HEK293 (cell line): ENCODE measurements around the gene LGALS16.
"Not testable (repeated sequence)": the region's sequence is repeated elsewhere in the genome, so short reads cannot be mapped to it uniquely, and the experiment has no call there.

Source experiments
- CTCF ChIA-PET: fragments of 350-600 bp; formaldehyde crosslinking; extraction: SDS; loops from one replicate; lab custom pipeline; 2021; ENCODE audit warnings: antibody characterized with exemption; lab: Yijun Ruan, JAX
- POLR2A ChIA-PET: fragments of 300-600 bp; formaldehyde crosslinking; extraction: SDS; loops from one replicate; lab custom pipeline; 2020; ENCODE audit warnings: antibody characterized with exemption, inconsistent platforms; lab: Yijun Ruan, JAX
- H3K27ac ChIP-seq: fragments of 200-500 bp; sonication (Bioruptor generic); 2 replicates; pipeline ENCODE4 v1.5.1; 2014; ENCODE audit warnings: low read depth, low read length, control low read depth, inconsistent platforms; ENCODE audit errors: extremely low read depth
- H3K36me3 ChIP-seq, 2 experiments: fragments of 200-500 bp in 1 of 2; sonication (Bioruptor generic) in 1 of 2; 1 replicate in 1 of 2; 2 replicates in 1 of 2; pipeline ENCODE4 v1.5.1; 2014 to 2017; ENCODE audit warnings: inconsistent platforms in 2 of 2, low read length in 2 of 2; ENCODE audit not compliant: control insufficient read depth in 2 of 2, insufficient read depth in 1 of 2
- H3K4me1 ChIP-seq: fragments of 200-500 bp; sonication (Bioruptor generic); 2 replicates; pipeline ENCODE4 v1.5.1; 2014; ENCODE audit warnings: mild to moderate bottlenecking, low read length, inconsistent platforms; ENCODE audit not compliant: control insufficient read depth, insufficient read depth
- H3K4me3 ChIP-seq: 2 replicates; pipeline ENCODE4 v1.5.1; 2011; ENCODE audit warnings: low read depth, mild to moderate bottlenecking, control low read depth, low read length, moderate library complexity
- H3K9me3 ChIP-seq: fragments of 200-500 bp; sonication (Bioruptor generic); 2 replicates; pipeline ENCODE4 v1.5.1; 2014; ENCODE audit warnings: low read depth, low read length, inconsistent platforms; ENCODE audit not compliant: control insufficient read depth, insufficient read depth
- GLI4 ChIP-seq: fragments of 450-650 bp; formaldehyde crosslinking; IDR thresholded peaks from 2 replicates; pipeline ENCODE4 v1.5.1; 2016; ENCODE audit warnings: missing biosample characterization, missing genetic modification characterization
- KLF1 ChIP-seq: fragments of 450-650 bp; formaldehyde crosslinking; IDR thresholded peaks from 2 replicates; pipeline ENCODE4 v1.5.1; 2016; ENCODE audit warnings: missing biosample characterization, missing genetic modification characterization
- OSR2 ChIP-seq: fragments of 450-650 bp; formaldehyde crosslinking; IDR thresholded peaks from 2 replicates; pipeline ENCODE4 v1.5.1; 2016; ENCODE audit warnings: missing biosample characterization, missing genetic modification characterization
- PRDM1 ChIP-seq: fragments of 450-650 bp; formaldehyde crosslinking; IDR thresholded peaks from 2 replicates; pipeline ENCODE4; 2016; ENCODE audit warnings: missing biosample characterization, missing genetic modification characterization
- PRDM2 ChIP-seq: fragments of 450-650 bp; formaldehyde crosslinking; IDR thresholded peaks from 2 replicates; pipeline ENCODE4 v1.5.1; 2016; ENCODE audit warnings: missing biosample characterization, missing genetic modification characterization, borderline replicate concordance
- PRDM6 ChIP-seq: fragments of 450-650 bp; formaldehyde crosslinking; IDR thresholded peaks from 2 replicates; pipeline ENCODE4 v1.5.1; 2017; ENCODE audit warnings: missing biosample characterization, missing genetic modification characterization
- ZBTB48 ChIP-seq: fragments of 450-650 bp; formaldehyde crosslinking; IDR thresholded peaks from 2 replicates; pipeline ENCODE4 v1.5.1; 2016; ENCODE audit warnings: missing biosample characterization, missing genetic modification characterization
- ZFHX2 ChIP-seq: fragments of 450-650 bp; formaldehyde crosslinking; conservative IDR thresholded peaks from 2 replicates; pipeline ENCODE4 v1.5.1; 2016; ENCODE audit warnings: missing biosample characterization, missing genetic modification characterization
- ZFP69B ChIP-seq: fragments of 450-650 bp; formaldehyde crosslinking; IDR thresholded peaks from 2 replicates; pipeline ENCODE4 v1.5.1; 2016; ENCODE audit warnings: missing biosample characterization, missing genetic modification characterization
- ZNF133 ChIP-seq: fragments of 450-650 bp; formaldehyde crosslinking; IDR thresholded peaks from 2 replicates; pipeline ENCODE4 v1.5.1; 2016; ENCODE audit warnings: missing biosample characterization, missing genetic modification characterization
- ZNF155 ChIP-seq: fragments of 450-650 bp; formaldehyde crosslinking; IDR thresholded peaks from 2 replicates; pipeline ENCODE4 v1.5.1; 2016; ENCODE audit warnings: missing biosample characterization, missing genetic modification characterization
- ZNF157 ChIP-seq: fragments of 450-650 bp; formaldehyde crosslinking; IDR thresholded peaks from 2 replicates; pipeline ENCODE4 v1.5.1; 2016; ENCODE audit warnings: missing biosample characterization, missing genetic modification characterization
- ZNF16 ChIP-seq: fragments of 450-650 bp; formaldehyde crosslinking; IDR thresholded peaks from 2 replicates; pipeline ENCODE4 v1.5.1; 2016; ENCODE audit warnings: low read depth, missing biosample characterization, missing genetic modification characterization
- ZNF175 ChIP-seq: fragments of 450-650 bp; formaldehyde crosslinking; IDR thresholded peaks from 2 replicates; pipeline ENCODE4 v1.5.1; 2016; ENCODE audit warnings: missing biosample characterization, missing genetic modification characterization
- ZNF2 ChIP-seq: fragments of 450-650 bp; formaldehyde crosslinking; IDR thresholded peaks from 2 replicates; pipeline ENCODE4 v1.5.1; 2016; ENCODE audit warnings: missing biosample characterization, missing genetic modification characterization
- ZNF311 ChIP-seq: fragments of 450-650 bp; formaldehyde crosslinking; IDR thresholded peaks from 2 replicates; pipeline ENCODE4 v1.5.1; 2017; ENCODE audit warnings: missing biosample characterization, missing genetic modification characterization, borderline replicate concordance
- ZNF366 ChIP-seq: fragments of 450-650 bp; formaldehyde crosslinking; conservative IDR thresholded peaks from 2 replicates; pipeline ENCODE4 v1.5.1; 2016; ENCODE audit warnings: missing biosample characterization, missing genetic modification characterization
- ZNF658 ChIP-seq: fragments of 450-650 bp; formaldehyde crosslinking; IDR thresholded peaks from 2 replicates; pipeline ENCODE4; 2016; ENCODE audit warnings: missing biosample characterization, missing genetic modification characterization
- ZNF701 ChIP-seq: fragments of 450-650 bp; formaldehyde crosslinking; IDR thresholded peaks from 2 replicates; pipeline ENCODE4 v1.5.1; 2016; ENCODE audit warnings: missing biosample characterization, missing genetic modification characterization
- ZNF792 ChIP-seq: fragments of 450-650 bp; formaldehyde crosslinking; IDR thresholded peaks from 2 replicates; pipeline ENCODE4 v1.5.1; 2016; ENCODE audit warnings: missing biosample characterization, missing genetic modification characterization
- TF ChIP-seq, protein P1 (sequence below): fragments of 450-650 bp; formaldehyde crosslinking; IDR thresholded peaks from 2 replicates; pipeline ENCODE4 v1.5.1; 2016; ENCODE audit warnings: missing biosample characterization, missing genetic modification characterization
- TF ChIP-seq, protein P2 (sequence below): fragments of 450-650 bp; formaldehyde crosslinking; IDR thresholded peaks from 2 replicates; pipeline ENCODE4 v1.5.1; 2016; ENCODE audit warnings: missing biosample characterization, missing genetic modification characterization

Gene LGALS16

GRCh38 chr19:39623946-39624345, 31.8 kb upstream of the LGALS16 start (continued):
- TF ChIP-seq PRDM2 (tag by site-specific recombination) (no peak), ZNF701 (tag by site-specific recombination) (no peak), ZNF175 (no peak), KLF1 (tag by site-specific recombination) (no peak), ZNF792 (tag by site-specific recombination) (no peak)

DNA sequence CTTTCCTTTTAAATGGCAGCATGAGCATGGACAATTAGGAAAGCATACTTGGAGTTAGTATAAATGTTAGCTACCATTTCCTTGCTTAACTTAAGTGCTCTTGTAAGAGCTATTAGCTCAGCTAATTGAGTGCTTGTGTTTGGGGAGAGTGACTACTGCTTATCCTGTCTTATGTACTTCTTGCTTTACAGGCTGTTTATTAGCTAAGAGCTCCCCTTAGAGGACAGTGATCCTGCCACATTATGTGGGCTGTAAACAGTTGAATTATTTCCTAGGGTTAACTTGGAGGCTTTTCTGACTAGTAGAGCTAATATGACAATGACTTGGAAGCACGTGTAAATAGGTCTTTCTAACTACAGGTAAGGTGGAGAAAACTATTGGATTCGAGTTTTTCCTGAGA, 28.1 kb upstream of the LGALS16 start:
- CTCF ChIA-PET = interaction anchor here (0.8 to 1.4 kb wide), 6 partner anchors 37 to 85 kb away, joined by 3 to 8 read pairs (median 5); no protein-coding TSS in a partner anchor
- POLR2A ChIA-PET = interaction anchor here (0.8 kb wide), 1 partner anchor 195 kb away, joined by 3 read pairs; no protein-coding TSS in a partner anchor
- H3K4me3 ChIP-seq, H3K27ac ChIP-seq, H3K36me3 ChIP-seq, H3K4me1 ChIP-seq, H3K9me3 ChIP-seq: not testable (repeated sequence)

DNA sequence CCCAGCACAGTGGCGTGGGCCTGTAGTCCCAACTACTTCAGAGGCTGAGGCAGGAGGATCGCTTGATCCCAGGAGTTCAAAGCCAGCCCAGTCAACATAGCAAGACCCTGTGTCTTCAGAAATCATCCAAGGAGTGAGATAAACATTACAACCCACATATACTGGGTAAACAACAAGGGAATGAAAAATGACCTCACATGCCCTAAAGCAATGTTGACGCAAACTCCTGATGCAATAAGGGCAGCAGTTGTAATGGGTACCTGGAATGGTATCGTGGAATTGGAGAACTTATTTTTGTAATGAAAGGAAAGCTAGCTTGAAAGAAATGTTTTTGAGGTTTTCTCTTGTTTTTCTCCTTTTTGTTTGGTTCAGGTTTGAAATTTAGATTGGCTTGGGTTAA, 24.5 kb upstream of the LGALS16 start:
- Histone ChIP-seq H3K27ac (no peak overlapping the region), H3K36me3 (no peaks in the 10 kb centered on the region), H3K9me3 (peaks cover 5% of the 10 kb centered on the region; the same call in 1 of the 2 replicates), H3K4me1 (0 out of 2 replicates have a peak, but pooled peaks cover 2% of the 10 kb centered on the region), H3K4me3 (no peak overlapping the region)
- CTCF ChIA-PET = interaction anchor here (1.2 kb wide), 1 partner anchor 137 kb away, joined by 3 read pairs; no protein-coding TSS in a partner anchor
- POLR2A ChIA-PET = no interaction called here
- TF ChIP-seq, protein P1, sequence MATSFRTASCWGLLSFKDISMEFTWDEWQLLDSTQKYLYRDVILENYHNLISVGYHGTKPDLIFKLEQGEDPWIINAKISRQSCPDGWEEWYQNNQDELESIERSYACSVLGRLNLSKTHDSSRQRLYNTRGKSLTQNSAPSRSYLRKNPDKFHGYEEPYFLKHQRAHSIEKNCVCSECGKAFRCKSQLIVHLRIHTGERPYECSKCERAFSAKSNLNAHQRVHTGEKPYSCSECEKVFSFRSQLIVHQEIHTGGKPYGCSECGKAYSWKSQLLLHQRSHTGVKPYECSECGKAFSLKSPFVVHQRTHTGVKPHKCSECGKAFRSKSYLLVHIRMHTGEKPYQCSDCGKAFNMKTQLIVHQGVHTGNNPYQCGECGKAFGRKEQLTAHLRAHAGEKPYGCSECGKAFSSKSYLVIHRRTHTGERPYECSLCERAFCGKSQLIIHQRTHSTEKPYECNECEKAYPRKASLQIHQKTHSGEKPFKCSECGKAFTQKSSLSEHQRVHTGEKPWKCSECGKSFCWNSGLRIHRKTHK (tag by site-specific recombination) = no peak
- no peak for TF ChIP-seq ZNF311 (tag by site-specific recombination)
- TF ChIP-seq, protein P2, sequence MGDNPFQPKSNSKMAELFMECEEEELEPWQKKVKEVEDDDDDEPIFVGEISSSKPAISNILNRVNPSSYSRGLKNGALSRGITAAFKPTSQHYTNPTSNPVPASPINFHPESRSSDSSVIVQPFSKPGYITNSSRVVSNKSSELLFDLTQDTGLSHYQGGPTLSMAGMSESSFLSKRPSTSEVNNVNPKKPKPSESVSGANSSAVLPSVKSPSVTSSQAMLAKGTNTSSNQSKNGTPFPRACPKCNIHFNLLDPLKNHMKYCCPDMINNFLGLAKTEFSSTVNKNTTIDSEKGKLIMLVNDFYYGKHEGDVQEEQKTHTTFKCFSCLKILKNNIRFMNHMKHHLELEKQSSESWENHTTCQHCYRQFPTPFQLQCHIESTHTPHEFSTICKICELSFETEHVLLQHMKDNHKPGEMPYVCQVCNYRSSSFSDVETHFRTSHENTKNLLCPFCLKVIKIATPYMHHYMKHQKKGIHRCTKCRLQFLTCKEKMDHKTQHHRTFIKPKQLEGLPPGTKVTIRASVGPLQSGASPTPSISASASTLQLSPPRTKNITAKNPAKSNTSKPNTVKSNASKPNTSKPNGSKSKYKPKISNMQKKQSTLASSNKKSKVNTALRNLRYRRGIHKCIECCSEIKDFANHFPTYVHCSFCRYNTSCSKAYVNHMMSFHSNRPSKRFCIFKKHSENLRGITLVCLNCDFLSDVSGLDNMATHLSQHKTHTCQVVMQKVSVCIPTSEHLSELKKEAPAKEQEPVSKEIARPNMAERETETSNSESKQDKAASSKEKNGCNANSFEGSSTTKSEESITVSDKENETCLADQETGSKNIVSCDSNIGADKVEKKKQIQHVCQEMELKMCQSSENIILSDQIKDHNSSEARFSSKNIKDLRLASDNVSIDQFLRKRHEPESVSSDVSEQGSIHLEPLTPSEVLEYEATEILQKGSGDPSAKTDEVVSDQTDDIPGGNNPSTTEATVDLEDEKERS (tag by site-specific recombination) = 0 out of 2 replicates have a peak, but pooled peaks have one; percentile 73
- TF ChIP-seq ZNF366 = peak; percentile 63
- peak; percentile 83 for TF ChIP-seq ZFHX2 (tag by site-specific recombination)
- no peak for TF ChIP-seq ZNF16 (tag by site-specific recombination)
- no peak for TF ChIP-seq ZNF155 (tag by site-specific recombination)
- TF ChIP-seq PRDM1 (tag by site-specific recombination) = no peak
- peak; percentile 71 for TF ChIP-seq ZFP69B (tag by site-specific recombination)
- peak; percentile 37; the same call in 1 of the 2 replicates for TF ChIP-seq ZNF133 (tag by site-specific recombination)
- no peak for TF ChIP-seq OSR2 (tag by site-specific recombination)
- peak; percentile 38; the same call in 1 of the 2 replicates for TF ChIP-seq ZNF157 (tag by site-specific recombination)
- TF ChIP-seq ZBTB48 (tag by site-specific recombination) = 0 out of 2 replicates have a peak, but pooled peaks have one; percentile 53
- TF ChIP-seq GLI4 = no peak
- TF ChIP-seq KLF1 (tag by site-specific recombination) = no peak
- TF ChIP-seq PRDM6 (tag by site-specific recombination) = no peak
- no peak for TF ChIP-seq ZNF658
- TF ChIP-seq ZNF2 (tag by site-specific recombination) = 0 out of 2 replicates have a peak, but pooled peaks have one; percentile 43
